ENCODE measurements around the gene CCNB1. TPM values are rescaled to one million over a fixed set of nuclear protein-coding genes. Genes with fewer than 3 reads are reported as not detected.

Gene CCNB1
- total RNA-seq, 1 donor from 2014 or later, result 29.5 TPM

GRCh38 chr5:69206528-69207190, 39.7 kb downstream of the CCNB1 start:
- Mint-ChIP-seq H3K4me1 (ENCODE audit: low read depth) (peaks cover 31% of the 10 kb centered on the region), H3K4me3 (ENCODE audit: unreplicated experiment) (no peak overlapping the region), H3K27ac (ENCODE audit: unreplicated experiment) (peak overlapping the region; percentile 9), H3K36me3 (ENCODE audit: low read depth) (no peaks in the 10 kb centered on the region), H3K27me3 (ENCODE audit: low read depth) (no peaks in the 10 kb centered on the region), H3K9me3 (ENCODE audit: low read depth) (no peaks in the 10 kb centered on the region)
- no peak for TF ChIP-seq CTCF (IDR thresholded peaks at IDR 0.05)
- no peak for DNase-seq (ENCODE audit: low spot score)

- no peak for TF ChIP-seq CTCF (IDR thresholded peaks at IDR 0.05)
- Mint-ChIP-seq H3K27ac (ENCODE audit: unreplicated experiment) (peak overlapping the region; percentile 75), H3K36me3 (ENCODE audit: low read depth) (no peaks in the 10 kb centered on the region), H3K4me1 (ENCODE audit: low read depth) (peaks cover 25% of the 10 kb centered on the region), H3K9me3 (ENCODE audit: low read depth) (no peaks in the 10 kb centered on the region), H3K27me3 (ENCODE audit: low read depth) (no peaks in the 10 kb centered on the region), H3K4me3 (ENCODE audit: unreplicated experiment) (no peak overlapping the region)
- no peak for DNase-seq (ENCODE audit: low spot score)
Observed at GRCh38 chr5:69209602-69210001, 42.7 kb downstream of the CCNB1 start.

- DNase-seq (ENCODE audit: low spot score), result no peak
- no peaks in the 10 kb centered on the region for H3K27me3 Mint-ChIP-seq (ENCODE audit: low read depth)
- no peak overlapping the region for H3K4me3 Mint-ChIP-seq (ENCODE audit: unreplicated experiment)
- no peaks in the 10 kb centered on the region for H3K36me3 Mint-ChIP-seq (ENCODE audit: low read depth)
- H3K4me1 Mint-ChIP-seq (ENCODE audit: low read depth), result peaks cover 25% of the 10 kb centered on the region
- H3K9me3 Mint-ChIP-seq (ENCODE audit: low read depth), result no peaks in the 10 kb centered on the region
- H3K27ac Mint-ChIP-seq (ENCODE audit: unreplicated experiment), result no peak overlapping the region
- no peak for TF ChIP-seq CTCF (IDR thresholded peaks at IDR 0.05)
Observed at GRCh38 chr5:69211200-69211599, 44.2 kb downstream of the CCNB1 start.

- DNase-seq (ENCODE audit: low spot score), result no peak
- H3K27ac Mint-ChIP-seq (ENCODE audit: unreplicated experiment), result no peak overlapping the region
- TF ChIP-seq CTCF (IDR thresholded peaks at IDR 0.05), result no peak
- no peaks in the 10 kb centered on the region for H3K27me3 Mint-ChIP-seq (ENCODE audit: low read depth)
- peaks cover 21% of the 10 kb centered on the region for H3K4me1 Mint-ChIP-seq (ENCODE audit: low read depth)
- no peaks in the 10 kb centered on the region for H3K36me3 Mint-ChIP-seq (ENCODE audit: low read depth)
- no peaks in the 10 kb centered on the region for H3K9me3 Mint-ChIP-seq (ENCODE audit: low read depth)
- H3K4me3 Mint-ChIP-seq (ENCODE audit: unreplicated experiment), result no peak overlapping the region
Observed at GRCh38 chr5:69212022-69212421, 45.1 kb downstream of the CCNB1 start.

- TF ChIP-seq CTCF (IDR thresholded peaks at IDR 0.05), result no peak
- Mint-ChIP-seq H3K27me3 (ENCODE audit: low read depth) (no peaks in the 10 kb centered on the region), H3K4me3 (ENCODE audit: unreplicated experiment) (no peak overlapping the region), H3K4me1 (ENCODE audit: low read depth) (peaks cover 27% of the 10 kb centered on the region), H3K27ac (ENCODE audit: unreplicated experiment) (no peak overlapping the region), H3K36me3 (ENCODE audit: low read depth) (no peaks in the 10 kb centered on the region), H3K9me3 (ENCODE audit: low read depth) (no peaks in the 10 kb centered on the region)
- DNase-seq (ENCODE audit: low spot score), result no peak
Observed at GRCh38 chr5:69213513-69214215, 46.7 kb downstream of the CCNB1 start.

All from chondrocyte (in vitro differentiated cells).